A673 (cell line): Measurements from ENCODE around the gene SLC6A12. TPM values are rescaled to one million over a fixed set of nuclear protein-coding genes. Genes with fewer than 3 reads are reported as not detected.

Experiments used
- BruUV-seq: library from RNA; stranded (reverse); fragments of 400-500 nt; replicated peaks from 2 replicates; lab custom pipeline; 2021; lab: Mats Ljungman, UMichigan
- CTCF ChIA-PET: fragments of 300-600 bp; sonication (Branson Sonifier 250); formaldehyde crosslinking; loops from one replicate; lab custom pipeline; 2022; ENCODE audit warnings: antibody characterized with exemption; lab: Charles Lee
- POLR2A ChIA-PET: fragments of 300-600 bp; sonication (Branson Sonifier 250); formaldehyde crosslinking; loops from one replicate; lab custom pipeline; 2022; ENCODE audit warnings: antibody characterized with exemption; ENCODE audit not compliant: low non-redundant PET; lab: Charles Lee
- DNase-seq: peaks from one replicate; pipeline ENCODE4 v3.0.0-alpha.2; 2015; ENCODE audit warnings: low spot score
- H3K27ac ChIP-seq: fragments of 200-600 bp; sonication (generic); 2 replicates; pipeline ENCODE4 v1.5.1; 2016; ENCODE audit warnings: mixed run types, low read depth, mild to moderate bottlenecking, mixed read lengths, antibody characterized with exemption, low read length; ENCODE audit not compliant: poor library complexity, severe bottlenecking
- H3K27me3 ChIP-seq: fragments of 200-600 bp; sonication (generic); replicated peaks from 2 replicates; pipeline ENCODE4 v1.6.1; 2017; ENCODE audit warnings: mixed run types, low read depth, mild to moderate bottlenecking, mixed read lengths, antibody characterized with exemption, low read length; ENCODE audit not compliant: insufficient read depth, poor library complexity
- H3K36me3 ChIP-seq: fragments of 200-600 bp; sonication (generic); 2 replicates; pipeline ENCODE4 v1.6.1; 2016; ENCODE audit warnings: mixed run types, mild to moderate bottlenecking, mixed read lengths, antibody characterized with exemption, low read length; ENCODE audit not compliant: insufficient read depth, poor library complexity, severe bottlenecking
- H3K4me1 ChIP-seq: fragments of 200-600 bp; sonication (generic); 2 replicates; pipeline ENCODE4 v1.6.1; 2017; ENCODE audit warnings: mixed run types, mild to moderate bottlenecking, mixed read lengths, antibody characterized with exemption, low read length; ENCODE audit not compliant: insufficient read depth, poor library complexity, severe bottlenecking
- H3K4me3 ChIP-seq: fragments of 200-600 bp; sonication (generic); 2 replicates; pipeline ENCODE4 v1.5.1; 2016; ENCODE audit warnings: low read depth, mixed run types, mild to moderate bottlenecking, mixed read lengths, low read length; ENCODE audit not compliant: poor library complexity, severe bottlenecking
- H3K9me3 ChIP-seq: fragments of 200-600 bp; sonication (generic); 2 replicates; pipeline ENCODE4 v1.6.1; 2016; ENCODE audit warnings: mixed run types, low read depth, mild to moderate bottlenecking, mixed read lengths, antibody characterized with exemption, low read length; ENCODE audit not compliant: poor library complexity, severe bottlenecking
- EZH2 ChIP-seq: fragments of 200-600 bp; sonication (generic); IDR thresholded peaks from 2 replicates; pipeline ENCODE4 v1.6.1; 2017; ENCODE audit warnings: borderline replicate concordance, low read depth, mild to moderate bottlenecking, mixed read lengths, antibody characterized with exemption, low read length; ENCODE audit not compliant: poor library complexity, severe bottlenecking
- intact Hi-C: fragments of 100-400 bp; cut with micrococcal nuclease; formaldehyde crosslinking; loops from one replicate; pipeline ENCODE4 v1.10.0; 2022; ENCODE audit not compliant: unreplicated experiment
- total RNA-seq: library from RNA; stranded (reverse); gene quantifications from 2 replicates; pipeline ENCODE4 v1.2.3, GENCODE V29; 2021
- TF ChIP-seq, protein P1 (sequence below): fragments of 300-800, 200-600 bp; sonication (generic); conservative IDR thresholded peaks from 2 replicates; pipeline ENCODE4 v1.5.1; 2017; ENCODE audit warnings: low read depth, mild to moderate bottlenecking, antibody characterized with exemption, low read length, moderate library complexity, mixed read lengths

The SLC6A12 gene
- total RNA-seq, 1 experiment from 2014 or later: not detected

DNA sequence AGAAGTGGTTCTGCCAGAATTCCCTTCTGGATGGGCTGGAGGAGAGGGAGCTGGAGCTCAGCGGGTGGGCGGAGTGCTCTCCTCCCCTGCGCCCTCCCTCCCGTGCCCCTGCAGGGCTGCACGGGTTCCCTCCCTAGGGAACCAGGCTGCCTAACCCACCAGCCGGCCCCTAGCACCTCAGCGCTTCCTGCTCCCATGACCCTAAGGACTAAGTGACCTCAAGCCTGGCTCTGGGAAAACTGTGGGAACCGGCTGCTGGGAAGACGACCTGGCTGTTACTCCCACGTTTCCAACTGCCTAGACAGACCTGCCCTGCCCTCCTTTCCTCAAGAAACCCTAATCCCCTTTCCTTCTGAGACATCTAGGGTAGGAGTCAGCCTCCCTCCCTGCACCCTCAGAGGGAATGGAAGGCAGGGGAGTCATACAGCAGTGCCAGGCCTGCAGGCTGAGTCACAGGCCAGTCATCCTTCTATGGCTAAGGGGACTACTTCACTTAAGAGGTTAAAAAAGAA is 31.5 kb downstream of the SLC6A12 start:
- Histone ChIP-seq H3K27me3 (no peaks in the 10 kb centered on the region), H3K9me3 (no peaks in the 10 kb centered on the region), H3K36me3 (no peaks in the 10 kb centered on the region), H3K4me1 (no peaks in the 10 kb centered on the region), H3K4me3 (no peak overlapping the region), H3K27ac (no peak overlapping the region)
- ChIA-PET POLR2A (no interaction called here), CTCF (no interaction called here)
- no peak for TF ChIP-seq EZH2
- TF ChIP-seq, protein P1, sequence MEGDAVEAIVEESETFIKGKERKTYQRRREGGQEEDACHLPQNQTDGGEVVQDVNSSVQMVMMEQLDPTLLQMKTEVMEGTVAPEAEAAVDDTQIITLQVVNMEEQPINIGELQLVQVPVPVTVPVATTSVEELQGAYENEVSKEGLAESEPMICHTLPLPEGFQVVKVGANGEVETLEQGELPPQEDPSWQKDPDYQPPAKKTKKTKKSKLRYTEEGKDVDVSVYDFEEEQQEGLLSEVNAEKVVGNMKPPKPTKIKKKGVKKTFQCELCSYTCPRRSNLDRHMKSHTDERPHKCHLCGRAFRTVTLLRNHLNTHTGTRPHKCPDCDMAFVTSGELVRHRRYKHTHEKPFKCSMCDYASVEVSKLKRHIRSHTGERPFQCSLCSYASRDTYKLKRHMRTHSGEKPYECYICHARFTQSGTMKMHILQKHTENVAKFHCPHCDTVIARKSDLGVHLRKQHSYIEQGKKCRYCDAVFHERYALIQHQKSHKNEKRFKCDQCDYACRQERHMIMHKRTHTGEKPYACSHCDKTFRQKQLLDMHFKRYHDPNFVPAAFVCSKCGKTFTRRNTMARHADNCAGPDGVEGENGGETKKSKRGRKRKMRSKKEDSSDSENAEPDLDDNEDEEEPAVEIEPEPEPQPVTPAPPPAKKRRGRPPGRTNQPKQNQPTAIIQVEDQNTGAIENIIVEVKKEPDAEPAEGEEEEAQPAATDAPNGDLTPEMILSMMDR: no peak
- no TSS peak for BruUV-seq
- intact Hi-C loops: no loop called here
- DNase-seq: no peak

DNA sequence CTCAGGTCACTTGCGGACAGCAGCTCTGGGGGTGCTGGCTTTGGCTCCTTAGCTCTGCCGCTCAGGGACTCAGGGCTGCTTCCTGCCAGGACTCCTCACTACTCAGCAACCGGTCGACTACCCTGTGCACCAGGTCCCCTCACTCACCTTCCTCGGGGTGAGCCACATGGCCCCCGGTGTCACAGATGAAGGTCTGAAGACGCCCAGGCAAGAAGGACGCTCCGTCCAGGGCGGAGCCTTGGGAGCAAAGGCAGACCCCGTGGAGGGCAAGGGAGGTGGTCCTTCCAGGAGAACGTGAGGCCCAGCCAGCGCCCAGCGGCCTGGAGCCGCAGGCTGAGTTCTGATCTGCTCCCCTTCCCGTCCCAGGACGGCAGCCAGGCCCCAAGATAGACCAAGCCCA is 32.0 kb downstream of the SLC6A12 start:
- BruUV-seq: no TSS peak
- Histone ChIP-seq H3K27me3 (no peaks in the 10 kb centered on the region), H3K27ac (no peak overlapping the region), H3K9me3 (no peaks in the 10 kb centered on the region), H3K4me3 (no peak overlapping the region), H3K4me1 (no peaks in the 10 kb centered on the region), H3K36me3 (no peaks in the 10 kb centered on the region)
- CTCF ChIA-PET: no interaction called here
- no peak for TF ChIP-seq EZH2
- TF ChIP-seq, protein P1: no peak
- intact Hi-C loops: no loop called here
- POLR2A ChIA-PET: no interaction called here
- DNase-seq: no peak

DNA sequence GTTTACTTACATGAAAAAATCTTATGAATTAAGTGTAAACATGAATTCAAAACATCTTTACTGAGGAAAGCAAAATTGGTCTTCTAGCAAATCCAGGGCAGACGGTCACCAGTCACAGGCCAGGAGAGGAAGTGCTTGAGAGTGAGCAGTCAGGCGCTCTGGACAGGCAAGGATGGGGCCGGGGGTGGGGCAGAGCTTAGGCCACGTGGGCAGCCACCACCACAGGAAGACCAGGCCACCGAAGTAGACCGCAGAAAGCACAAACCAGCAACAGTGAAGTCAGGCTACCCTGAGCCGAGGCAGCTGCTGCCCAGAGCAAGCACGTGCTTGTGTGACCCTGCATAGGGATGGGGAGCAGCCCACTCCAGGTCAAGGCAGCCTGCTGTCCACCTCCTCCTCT is 33.5 kb downstream of the SLC6A12 start:
- ChIA-PET POLR2A (no interaction called here), CTCF (interaction anchor here (0.5 kb wide), 1 partner anchor 24 kb away, joined by 3 read pairs; no protein-coding TSS in a partner anchor)
- H3K27ac ChIP-seq: no peak overlapping the region

More for the DNA sequence above, 33.5 kb downstream of the SLC6A12 start:
- H3K27me3 ChIP-seq: no peaks in the 10 kb centered on the region
- no peak for DNase-seq
- no peak overlapping the region for H3K4me3 ChIP-seq
- no TSS peak for BruUV-seq
- H3K9me3 ChIP-seq: no peaks in the 10 kb centered on the region
- intact Hi-C loops: no loop called here
- H3K4me1 ChIP-seq: no peaks in the 10 kb centered on the region
- no peaks in the 10 kb centered on the region for H3K36me3 ChIP-seq
- TF ChIP-seq, protein P1: no peak
- TF ChIP-seq EZH2: no peak
